Measurements from ENCODE around the gene CENPM. TPM values are rescaled to one million over a fixed set of nuclear protein-coding genes. Genes with fewer than 3 reads are reported as not detected.

CENPM gene
- total RNA-seq, 1 experiment from 2014 or later = 130 TPM

- no peak for DNase-seq (ENCODE audit: low spot score)
Observed at GRCh38 chr22:41900652-41901312, 46.2 kb downstream of the CENPM start.

GRCh38 chr22:41899992-41900651 lies 46.8 kb downstream of the CENPM start:
- no peak for DNase-seq (ENCODE audit: low spot score)

GRCh38 chr22:41899110-41899509 lies 47.8 kb downstream of the CENPM start:
- DNase-seq (ENCODE audit: low spot score) = no peak

- DNase-seq (ENCODE audit: low spot score) = no peak
Observed at GRCh38 chr22:41898645-41899044, 48.3 kb downstream of the CENPM start.

GRCh38 chr22:41893591-41894375 lies 53.2 kb downstream of the CENPM start:
- no peak for DNase-seq (ENCODE audit: low spot score)

GRCh38 chr22:41892721-41893120 lies 54.2 kb downstream of the CENPM start:
- DNase-seq (ENCODE audit: low spot score) = no peak

GRCh38 chr22:41891407-41891806 lies 55.5 kb downstream of the CENPM start:
- DNase-seq (ENCODE audit: low spot score) = no peak

Small RNAs within 50 kb of the gene (small RNA-seq; reads per million reads assigned to genes)
- gene MIR33A = 0.22 reads per million

Other genes with a start within 250 kb of the CENPM start
- gene MEI1, start 247.6 kb downstream of the CENPM start, total RNA-seq (2014; rRNA removed; shearing (Covaris generic)) = not detected in 2 replicates
- gene CCDC134, start 146.5 kb downstream of the CENPM start, total RNA-seq (2014; rRNA removed; shearing (Covaris generic)) = 12.2 and 14.6 TPM in 2 replicates
- gene SREBF2, start 114.0 kb downstream of the CENPM start, total RNA-seq (2014; rRNA removed; shearing (Covaris generic)) = 88.5 and 104 TPM in 2 replicates
- gene SHISA8, start 32.1 kb downstream of the CENPM start, total RNA-seq (2014; rRNA removed; shearing (Covaris generic)) = not detected in 2 replicates
- gene TNFRSF13C, start 20.3 kb downstream of the CENPM start, total RNA-seq (2014; rRNA removed; shearing (Covaris generic)) = 0.08 and 0.51 TPM in 2 replicates
- 0.03 TPM in 1 of 2 replicates, not detected in the other for gene SEPTIN3, start 22.3 kb upstream of the CENPM start, total RNA-seq (2014; rRNA removed; shearing (Covaris generic))
- not detected in 2 replicates for gene WBP2NL, start 51.6 kb upstream of the CENPM start, total RNA-seq (2014; rRNA removed; shearing (Covaris generic))
- 20.8 and 26.8 TPM in 2 replicates for gene NAGA, start 123.7 kb upstream of the CENPM start, total RNA-seq (2014; rRNA removed; shearing (Covaris generic))
- 5.1 and 6.5 TPM in 2 replicates for gene PHETA2, start 127.1 kb upstream of the CENPM start, total RNA-seq (2014; rRNA removed; shearing (Covaris generic))
- 18.9 and 25.5 TPM in 2 replicates for gene SMDT1, start 132.5 kb upstream of the CENPM start, total RNA-seq (2014; rRNA removed; shearing (Covaris generic))
- 49.0 and 57.6 TPM in 2 replicates for gene NDUFA6, start 143.6 kb upstream of the CENPM start, total RNA-seq (2014; rRNA removed; shearing (Covaris generic))
- gene CYP2D6, start 183.7 kb upstream of the CENPM start, total RNA-seq (2014; rRNA removed; shearing (Covaris generic)) = 2.6 and 2.8 TPM in 2 replicates